ENCODE data around the gene AFF4. TPM values are rescaled to one million over a fixed set of nuclear protein-coding genes. Genes with fewer than 3 reads are reported as not detected.
"Not testable (repeated sequence)": the region's sequence is repeated elsewhere in the genome, so short reads cannot be mapped to it uniquely, and the experiment has no call there.

AFF4 gene, protein sequence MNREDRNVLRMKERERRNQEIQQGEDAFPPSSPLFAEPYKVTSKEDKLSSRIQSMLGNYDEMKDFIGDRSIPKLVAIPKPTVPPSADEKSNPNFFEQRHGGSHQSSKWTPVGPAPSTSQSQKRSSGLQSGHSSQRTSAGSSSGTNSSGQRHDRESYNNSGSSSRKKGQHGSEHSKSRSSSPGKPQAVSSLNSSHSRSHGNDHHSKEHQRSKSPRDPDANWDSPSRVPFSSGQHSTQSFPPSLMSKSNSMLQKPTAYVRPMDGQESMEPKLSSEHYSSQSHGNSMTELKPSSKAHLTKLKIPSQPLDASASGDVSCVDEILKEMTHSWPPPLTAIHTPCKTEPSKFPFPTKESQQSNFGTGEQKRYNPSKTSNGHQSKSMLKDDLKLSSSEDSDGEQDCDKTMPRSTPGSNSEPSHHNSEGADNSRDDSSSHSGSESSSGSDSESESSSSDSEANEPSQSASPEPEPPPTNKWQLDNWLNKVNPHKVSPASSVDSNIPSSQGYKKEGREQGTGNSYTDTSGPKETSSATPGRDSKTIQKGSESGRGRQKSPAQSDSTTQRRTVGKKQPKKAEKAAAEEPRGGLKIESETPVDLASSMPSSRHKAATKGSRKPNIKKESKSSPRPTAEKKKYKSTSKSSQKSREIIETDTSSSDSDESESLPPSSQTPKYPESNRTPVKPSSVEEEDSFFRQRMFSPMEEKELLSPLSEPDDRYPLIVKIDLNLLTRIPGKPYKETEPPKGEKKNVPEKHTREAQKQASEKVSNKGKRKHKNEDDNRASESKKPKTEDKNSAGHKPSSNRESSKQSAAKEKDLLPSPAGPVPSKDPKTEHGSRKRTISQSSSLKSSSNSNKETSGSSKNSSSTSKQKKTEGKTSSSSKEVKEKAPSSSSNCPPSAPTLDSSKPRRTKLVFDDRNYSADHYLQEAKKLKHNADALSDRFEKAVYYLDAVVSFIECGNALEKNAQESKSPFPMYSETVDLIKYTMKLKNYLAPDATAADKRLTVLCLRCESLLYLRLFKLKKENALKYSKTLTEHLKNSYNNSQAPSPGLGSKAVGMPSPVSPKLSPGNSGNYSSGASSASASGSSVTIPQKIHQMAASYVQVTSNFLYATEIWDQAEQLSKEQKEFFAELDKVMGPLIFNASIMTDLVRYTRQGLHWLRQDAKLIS
- 10 to 100 TPM; 70.5 to 85.3 (median 73.2) TPM for total RNA-seq

DNA sequence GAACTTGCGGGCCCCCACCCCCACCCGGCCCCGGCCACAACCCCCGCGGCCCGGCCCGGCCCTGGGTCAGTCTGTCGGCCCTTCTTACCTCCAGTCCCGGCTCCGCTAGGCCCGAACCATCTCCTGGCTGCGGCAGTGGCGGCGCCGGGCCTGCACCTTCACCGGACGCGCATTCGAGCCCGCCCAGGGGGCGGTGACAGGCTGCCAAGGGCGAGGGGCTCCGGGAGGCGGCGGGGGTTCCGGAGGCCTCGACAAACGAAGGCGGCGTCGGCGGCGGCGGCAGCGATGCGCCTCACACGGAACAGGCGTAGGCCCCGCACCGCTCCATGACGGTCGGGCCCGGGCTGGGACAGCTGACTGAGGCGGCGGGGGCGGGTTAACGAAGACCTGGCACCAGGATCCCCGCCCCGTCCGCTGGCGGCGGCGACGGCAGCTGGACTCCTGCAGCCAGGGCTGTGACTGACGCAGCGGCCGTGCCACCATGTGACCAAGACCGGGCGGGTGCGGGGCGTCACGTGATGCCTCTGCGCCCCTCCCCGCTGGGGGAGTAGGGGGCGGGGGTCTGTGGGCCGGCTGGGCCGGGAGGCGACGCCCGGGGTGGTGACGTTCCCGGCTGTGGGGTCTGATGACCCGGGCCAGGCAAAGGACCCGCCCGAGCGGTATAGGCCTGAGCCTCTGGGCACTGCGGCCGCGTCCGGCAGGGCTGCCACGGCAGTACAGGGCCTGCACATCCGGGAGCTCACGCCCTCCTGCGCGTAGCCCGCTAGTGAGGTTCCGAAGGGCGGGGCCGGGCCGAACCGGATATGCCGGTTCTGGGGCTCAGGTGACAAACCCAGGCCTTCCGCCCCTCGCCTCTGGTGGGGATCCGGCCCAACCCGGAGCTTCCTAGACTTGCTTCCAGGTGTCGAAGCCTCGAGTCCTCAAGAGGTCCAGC, at the start of gene AFF4:
AFF4 (minus strand) TSS at position 464 of the 934 bp plus-strand sequence. CDS start 26,445 bp downstream, outside the sequence.
- H3K36me3 ChIP-seq: no peaks in the 10 kb centered on the region
- TF ChIP-seq, protein P1, sequence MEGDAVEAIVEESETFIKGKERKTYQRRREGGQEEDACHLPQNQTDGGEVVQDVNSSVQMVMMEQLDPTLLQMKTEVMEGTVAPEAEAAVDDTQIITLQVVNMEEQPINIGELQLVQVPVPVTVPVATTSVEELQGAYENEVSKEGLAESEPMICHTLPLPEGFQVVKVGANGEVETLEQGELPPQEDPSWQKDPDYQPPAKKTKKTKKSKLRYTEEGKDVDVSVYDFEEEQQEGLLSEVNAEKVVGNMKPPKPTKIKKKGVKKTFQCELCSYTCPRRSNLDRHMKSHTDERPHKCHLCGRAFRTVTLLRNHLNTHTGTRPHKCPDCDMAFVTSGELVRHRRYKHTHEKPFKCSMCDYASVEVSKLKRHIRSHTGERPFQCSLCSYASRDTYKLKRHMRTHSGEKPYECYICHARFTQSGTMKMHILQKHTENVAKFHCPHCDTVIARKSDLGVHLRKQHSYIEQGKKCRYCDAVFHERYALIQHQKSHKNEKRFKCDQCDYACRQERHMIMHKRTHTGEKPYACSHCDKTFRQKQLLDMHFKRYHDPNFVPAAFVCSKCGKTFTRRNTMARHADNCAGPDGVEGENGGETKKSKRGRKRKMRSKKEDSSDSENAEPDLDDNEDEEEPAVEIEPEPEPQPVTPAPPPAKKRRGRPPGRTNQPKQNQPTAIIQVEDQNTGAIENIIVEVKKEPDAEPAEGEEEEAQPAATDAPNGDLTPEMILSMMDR (IDR thresholded peaks at IDR 0.05): peak in 2 of 5 experiments; percentile 49 to 54
- TF ChIP-seq POLR2A (IDR thresholded peaks at IDR 0.05) (peak; percentile 97 to 99), EP300 (IDR thresholded peaks at IDR 0.05) (peak; percentile 97 to 99)

DNA sequence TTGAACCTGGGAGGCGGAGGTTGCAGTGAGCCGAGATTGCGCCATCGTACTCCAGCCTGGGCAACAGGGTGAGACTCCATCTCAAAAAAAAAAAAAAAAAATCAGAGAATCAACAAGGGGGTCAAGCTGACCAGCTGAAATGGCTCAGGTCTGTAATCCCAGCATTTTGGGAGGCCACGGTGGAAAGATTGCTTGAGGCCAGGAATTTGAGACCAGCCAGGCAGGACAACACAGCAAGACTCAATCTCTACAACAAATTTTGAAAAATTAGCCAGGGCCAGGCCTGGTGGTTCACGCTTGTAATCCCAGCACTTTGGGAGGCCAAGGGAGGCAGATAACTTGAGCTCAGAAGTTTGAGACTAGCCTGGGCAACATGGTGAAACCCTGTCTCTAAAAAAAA, 45.0 kb upstream of the AFF4 start:
- not testable (repeated sequence) for H3K4me1 ChIP-seq, H3K4me3 ChIP-seq
- WGBS, 2 donors: 81 to 83% methylated on average over 6 of the region's 6 CpGs

More for the DNA sequence above, at the start of gene AFF4:
- H3K4me3 ChIP-seq: peak within 1 kb of the TSS; percentile 75 to 99 (median 91)
- peak; percentile 92 to 95 for DNase-seq (ENCODE audit: low spot score in 2 of 2)
- no peaks in the 10 kb centered on the region for H3K27me3 ChIP-seq
- H3K27ac ChIP-seq: peak within 1 kb of the TSS; percentile 93 to 100 (median 98)
- 0 to 2% methylated on average over 41 to 55 of the region's 98 CpGs for WGBS, 2 donors
- H3K9me3 ChIP-seq: no peaks in the 10 kb centered on the region
- peaks cover 0 to 28% (median 25%) of the 10 kb centered on the region in 4 donors for H3K4me1 ChIP-seq

DNA sequence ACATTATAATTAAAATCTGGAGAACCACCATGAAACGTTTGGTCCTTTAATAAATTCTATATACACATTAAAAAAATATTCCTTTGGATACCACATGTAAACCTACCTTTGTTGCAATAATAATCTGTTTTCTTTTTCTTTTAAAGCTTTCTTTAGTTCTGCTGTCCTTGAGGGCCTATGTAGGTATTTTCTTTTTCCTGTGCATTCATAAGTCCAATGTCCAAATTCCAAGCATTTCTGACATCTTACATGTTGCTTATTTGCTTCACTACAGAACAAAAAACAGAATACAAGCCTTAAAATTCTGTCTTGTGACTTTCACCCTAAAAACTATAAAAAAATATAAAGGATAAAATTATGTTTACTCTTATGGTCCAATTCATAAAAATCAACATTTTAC, 43.2 kb upstream of the AFF4 start:
- Histone ChIP-seq H3K4me3 (no peak overlapping the region), H3K36me3 (peaks cover 0 to 65% (median 7%) of the 10 kb centered on the region in 3 donors), H3K4me1 (no peaks in the 10 kb centered on the region), H3K27me3 (no peaks in the 10 kb centered on the region), H3K9me3 (peaks cover 0 to 7% (median 0%) of the 10 kb centered on the region in 4 donors), H3K27ac (no peak overlapping the region)
- no peak for DNase-seq (ENCODE audit: low spot score in 2 of 2)
- TF ChIP-seq, protein P1 (IDR thresholded peaks at IDR 0.05): no peak
- no peak for TF ChIP-seq EP300 (IDR thresholded peaks at IDR 0.05)
- TF ChIP-seq POLR2A (IDR thresholded peaks at IDR 0.05): no peak
- 60 to 63% methylated on average over 1 of the region's 1 CpG for WGBS, 2 donors

More for the DNA sequence above, 45.0 kb upstream of the AFF4 start:
- H3K9me3 ChIP-seq; DNase-seq (ENCODE audit: low spot score in 2 of 2); H3K27ac ChIP-seq; H3K27me3 ChIP-seq: not testable (repeated sequence)
- H3K36me3 ChIP-seq: peaks cover 0 to 55% (median 7%) of the 10 kb centered on the region in 3 donors

DNA sequence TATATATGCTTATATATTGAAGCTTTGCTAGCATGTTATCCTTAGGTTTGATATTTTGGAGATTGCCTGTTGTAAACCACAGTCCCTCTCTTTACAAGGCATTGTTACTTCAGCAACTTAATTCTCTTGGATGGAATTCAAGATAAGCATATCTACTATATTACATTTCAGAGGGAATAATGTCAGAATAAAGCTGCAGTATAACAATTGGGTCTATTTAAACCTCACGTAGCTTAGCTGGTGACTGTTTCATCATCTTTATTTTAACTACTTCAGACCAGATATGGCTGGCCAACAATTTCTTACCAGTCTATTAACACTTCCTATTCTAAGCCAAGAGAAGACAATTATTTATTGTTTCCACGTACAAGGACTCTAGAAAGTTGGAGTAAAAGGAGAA, 35.8 kb upstream of the AFF4 start:
- Histone ChIP-seq H3K4me3 (no peak overlapping the region), H3K27ac (no peak overlapping the region), H3K4me1 (peaks cover 0 to 6% (median 0%) of the 10 kb centered on the region in 4 donors), H3K36me3 (peaks cover 0 to 41% (median 0%) of the 10 kb centered on the region in 3 donors), H3K9me3 (no peaks in the 10 kb centered on the region), H3K27me3 (no peaks in the 10 kb centered on the region)
- no peak for DNase-seq (ENCODE audit: low spot score in 2 of 2)
- 26 to 37% methylated on average over 2 of the region's 2 CpGs for WGBS, 2 donors
- TF ChIP-seq, protein P1 (IDR thresholded peaks at IDR 0.05): no peak
- TF ChIP-seq POLR2A (IDR thresholded peaks at IDR 0.05) (no peak), EP300 (IDR thresholded peaks at IDR 0.05) (no peak)
